GM18907 (cell line): ENCODE data around the gene MPP4.

Source experiments
- ATAC-seq: cut with Tn5 transposase; IDR thresholded peaks from one replicate; pipeline ENCODE4 v1.9.1; 2021; ENCODE audit warnings: mild to moderate bottlenecking, moderate library complexity; ENCODE audit not compliant: unreplicated experiment

Gene MPP4

GRCh38 chr2:201630577-201630976, 67.9 kb downstream of the MPP4 start:
- no peak for ATAC-seq

- no peak for ATAC-seq
Observed at GRCh38 chr2:201628545-201628944, 69.9 kb downstream of the MPP4 start.

- ATAC-seq: no peak
Observed at GRCh38 chr2:201622306-201622970, 76.0 kb downstream of the MPP4 start.

GRCh38 chr2:201621293-201621999, 77.0 kb downstream of the MPP4 start:
- no peak for ATAC-seq

GRCh38 chr2:201618744-201619662, 79.4 kb downstream of the MPP4 start:
- ATAC-seq: no peak

- ATAC-seq: no peak
Observed at GRCh38 chr2:201608021-201608420, 90.4 kb downstream of the MPP4 start.

- ATAC-seq: no peak
Observed at GRCh38 chr2:201607568-201607967, 90.9 kb downstream of the MPP4 start.

- no peak for ATAC-seq
Observed at GRCh38 chr2:201600906-201601305, 97.5 kb downstream of the MPP4 start.

- ATAC-seq: no peak
Observed at GRCh38 chr2:201597397-201597796, 101.0 kb downstream of the MPP4 start.
